Ovary (tissue), 9 donors: Measurements from ENCODE around the gene ARHGEF37. TPM values are rescaled to one million over a fixed set of nuclear protein-coding genes. Genes with fewer than 3 reads are reported as not detected.

Experiments used
- DNase-seq, 5 donors: peaks; one replicate each; pipeline ENCODE4 v3.0.0-alpha.2; 2019 to 2020
- H3K27ac ChIP-seq, 2 donors: fragments of 200-600 bp; one replicate each; pipeline versions ENCODE4 v1.5.1 to v1.8.0; 2019 to 2022
- H3K27me3 ChIP-seq: fragments of 200-600 bp; one replicate; pipeline ENCODE4 v1.8.0; 2022
- H3K36me3 ChIP-seq: fragments of 200-600 bp; sonication (generic); one replicate; pipeline ENCODE4 v1.5.1; 2019
- H3K4me1 ChIP-seq: one replicate; pipeline ENCODE4 v1.8.1; 2013; ENCODE audit warnings: mild to moderate bottlenecking, moderate library complexity; ENCODE audit not compliant: insufficient read depth
- H3K4me3 ChIP-seq: fragments of 200-600 bp; sonication (generic); one replicate; pipeline ENCODE4 v1.5.1; 2017
- H3K9me3 ChIP-seq, 2 donors: fragments of 200-600 bp in 1 of 2; sonication (generic) in 1 of 2; one replicate each; pipeline versions ENCODE4 v1.5.1 to v1.8.1; 2013 to 2019; ENCODE audit warnings: mild to moderate bottlenecking in 1 of 2, moderate library complexity in 1 of 2
- CTCF ChIP-seq, 3 donors: fragments of 450-650 bp in 2 of 3; fragments of 200-600 bp in 1 of 3; IDR thresholded peaks; one replicate each; pipeline versions ENCODE4 v1.5.1 to v1.8.0; 2016 to 2022; ENCODE audit warnings: antibody characterized with exemption in 3 of 3, mild to moderate bottlenecking in 1 of 3
- EP300 ChIP-seq: sonication (generic); formaldehyde crosslinking; IDR thresholded peaks from one replicate; pipeline ENCODE4 v1.6.1; 2017; ENCODE audit warnings: antibody characterized with exemption
- POLR2A ChIP-seq: fragments of 450-650 bp; IDR thresholded peaks from one replicate; pipeline ENCODE4 v1.6.1; 2017; ENCODE audit warnings: antibody characterized with exemption, mild to moderate bottlenecking, moderate library complexity
- WGBS, 3 donors: extraction: QIAGEN DNeasy Blood & Tissue Kit in 1 of 3; methylation state at CpG; one replicate each; pipeline versions ENCODE4 v1.1.5 to v1.1.7; 2013 to 2017; 5-methylcytosine and 5-hydroxymethylcytosine counted together
- intact Hi-C, 4 donors: fragments of 100-400 bp; cut with DNase I; formaldehyde crosslinking; loops; one replicate each; pipeline versions ENCODE4 v1.11.0 to v1.15.1; 2022 to 2023
- polyA plus RNA-seq, 2 donors: library from polyadenylated mRNA; stranded (reverse); fragments of 200-250 nt in 1 of 2; fragments of 350-450 nt in 1 of 2; fragmentation: Illumina TruSeq in 1 of 2; extraction: RNeasy Lipid Tissue Mini Kit (QIAGEN cat#74804) in 1 of 2; gene quantifications; one replicate each; pipeline ENCODE4 v1.2.3, GENCODE V29; 2013 to 2014
- total RNA-seq, 7 donors: library from RNA; depleted of rRNA in 2 of 7; stranded (reverse); fragments of >200 nt in 2 of 7; fragmentation: NEBNext Ultra II Directional in 3 of 7; extraction: Animal tissue kit (Norgen Biotek cat#: 25700) in 3 of 7; gene quantifications; one replicate each; pipeline versions ENCODE4 v1.1.0 to v1.2.4, GENCODE V29; 2016 to 2023
- donor health status: DM: no; HTN: no; CAD: no; lungs with moderate emphysema.
- donor health status: DM: no; HTN: no; CAD: no.
- donor health status: Bipolar disorder and iron deficiency.
- donor health status: DM: yes; HTN: yes; CAD: no.
- donor health status: DM: no; HTN: no; CAD: no.
- donor health status: DM: yes; HTN: yes; CAD: no.

Gene ARHGEF37
- total and polyA plus RNA-seq, 9 donors = 4.1 to 9.9 (median 6.2) TPM

- DNase-seq = no peak
- WGBS, 3 donors = 81 to 88% (median 82%) methylated on average over 7 of the region's 7 CpGs
Observed at GRCh38 chr5:149677731-149678130, 96.4 kb downstream of the ARHGEF37 start.

GRCh38 chr5:149679876-149680809, 98.8 kb downstream of the ARHGEF37 start:
- peaks cover 8% of the 10 kb centered on the region for H3K4me1 ChIP-seq
- no peak for TF ChIP-seq CTCF (IDR thresholded peaks at IDR 0.05)
- TF ChIP-seq EP300 = no peak
- TF ChIP-seq POLR2A = no peak
- H3K9me3 ChIP-seq = no peaks in the 10 kb centered on the region
- H3K36me3 ChIP-seq = no peaks in the 10 kb centered on the region
- WGBS, 3 donors = 68 to 75% (median 71%) methylated on average over 7 of the region's 7 CpGs
- H3K27ac ChIP-seq = no peak overlapping the region
- DNase-seq = no peak
- H3K4me3 ChIP-seq = no peak overlapping the region
- H3K27me3 ChIP-seq = no peaks in the 10 kb centered on the region
- intact Hi-C loops = no loop called here

More at GRCh38 chr5:149677731-149678130, 96.4 kb downstream of the ARHGEF37 start:
- Histone ChIP-seq H3K27ac (no peak overlapping the region), H3K36me3 (no peaks in the 10 kb centered on the region), H3K27me3 (no peaks in the 10 kb centered on the region), H3K4me1 (peaks cover 8% of the 10 kb centered on the region), H3K9me3 (no peaks in the 10 kb centered on the region), H3K4me3 (no peak overlapping the region)
- no peak for TF ChIP-seq CTCF (IDR thresholded peaks at IDR 0.05)
- TF ChIP-seq POLR2A = no peak
- TF ChIP-seq EP300 = no peak
- intact Hi-C loops = no loop called here

- intact Hi-C loops = no loop called here
- 85 to 95% (median 89%) methylated on average over 2 of the region's 2 CpGs for WGBS, 3 donors
- no peak for DNase-seq
Observed at GRCh38 chr5:149680810-149681221, 99.5 kb downstream of the ARHGEF37 start.

GRCh38 chr5:149681252-149681651, 100.0 kb downstream of the ARHGEF37 start:
- 78 to 81% (median 79%) methylated on average over 5 of the region's 5 CpGs for WGBS, 3 donors

More at GRCh38 chr5:149680810-149681221, 99.5 kb downstream of the ARHGEF37 start:
- Histone ChIP-seq H3K4me1 (peaks cover 8% of the 10 kb centered on the region), H3K27ac (no peak overlapping the region), H3K4me3 (no peak overlapping the region), H3K9me3 (no peaks in the 10 kb centered on the region), H3K27me3 (no peaks in the 10 kb centered on the region), H3K36me3 (no peaks in the 10 kb centered on the region)
- TF ChIP-seq EP300 (no peak), POLR2A (no peak), CTCF (IDR thresholded peaks at IDR 0.05) (no peak)

More at GRCh38 chr5:149681252-149681651, 100.0 kb downstream of the ARHGEF37 start:
- H3K4me3 ChIP-seq = no peak overlapping the region
- no peak overlapping the region for H3K27ac ChIP-seq
- no peak for DNase-seq
- H3K9me3 ChIP-seq = no peaks in the 10 kb centered on the region
- intact Hi-C loops = no loop called here
- H3K27me3 ChIP-seq = no peaks in the 10 kb centered on the region
- TF ChIP-seq POLR2A = no peak
- TF ChIP-seq CTCF (IDR thresholded peaks at IDR 0.05) = no peak
- no peak for TF ChIP-seq EP300
- H3K4me1 ChIP-seq = peaks cover 8% of the 10 kb centered on the region
- no peaks in the 10 kb centered on the region for H3K36me3 ChIP-seq
